Transverse colon (tissue), 4 donors: ENCODE data around the gene ST3GAL4.

Experiments
- POLR2A ChIP-seq: fragments of 450-650 bp; IDR thresholded peaks from one replicate; pipeline ENCODE4 v1.6.1; 2016; ENCODE audit warnings: antibody characterized with exemption, mild to moderate bottlenecking, moderate library complexity
- POLR2AphosphoS5 ChIP-seq, 3 donors: sonication (generic); formaldehyde crosslinking; IDR thresholded peaks; one replicate each; pipeline ENCODE4 v1.6.1; 2016; ENCODE audit warnings: antibody characterized with exemption in 3 of 3
- TF ChIP-seq, protein P1 (sequence below), 5 experiments: fragments of 200-600 bp in 3 of 5; fragments of 450-650 bp in 2 of 5; sonication (generic) in 3 of 5; IDR thresholded peaks; 1 replicate in 2 of 5; 2 replicates in 3 of 5; pipeline ENCODE4 v1.5.1; 2016 to 2017; ENCODE audit warnings: antibody characterized with exemption in 5 of 5, inconsistent platforms in 3 of 5, mild to moderate bottlenecking in 2 of 5, moderate library complexity in 1 of 5

DNA sequence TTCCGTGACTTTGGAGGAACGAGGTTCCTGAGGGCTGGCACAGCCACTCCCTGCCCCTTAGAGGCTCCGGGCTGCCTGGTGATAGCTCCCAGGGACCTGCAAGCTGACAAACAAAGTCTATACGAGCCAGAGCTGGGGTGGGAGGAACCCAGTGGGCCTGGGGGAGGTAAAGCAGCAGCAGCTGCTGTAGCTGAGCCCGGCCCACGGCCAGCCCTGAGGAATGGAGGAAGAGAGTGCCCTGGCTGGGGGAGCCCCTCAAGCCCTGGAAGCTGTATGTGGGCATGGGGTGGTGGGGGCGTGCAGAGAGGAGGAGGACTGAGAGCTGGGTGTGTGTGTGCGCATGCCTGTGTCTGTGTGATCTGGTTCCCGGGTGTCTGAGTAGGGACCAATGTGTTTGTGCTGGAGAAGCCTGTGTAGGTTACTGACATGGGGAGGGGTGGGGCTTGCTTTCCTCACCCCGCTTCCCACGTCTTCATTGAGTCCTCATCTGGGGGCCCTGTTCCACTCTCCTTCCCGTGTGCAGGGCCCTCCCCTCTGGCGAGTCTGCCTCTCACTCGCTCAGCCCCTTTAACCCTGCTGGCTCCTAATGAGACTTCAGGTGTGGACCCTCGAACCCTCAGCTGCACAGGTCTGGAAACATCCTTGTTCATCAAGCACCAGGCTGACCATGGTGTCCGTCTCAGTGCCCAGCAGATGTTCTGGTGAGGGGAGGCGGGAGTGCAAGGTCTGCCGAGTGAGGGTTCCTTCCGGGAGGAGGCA is 10.8 kb downstream of the ST3GAL4 start:
- TF ChIP-seq, protein P1, sequence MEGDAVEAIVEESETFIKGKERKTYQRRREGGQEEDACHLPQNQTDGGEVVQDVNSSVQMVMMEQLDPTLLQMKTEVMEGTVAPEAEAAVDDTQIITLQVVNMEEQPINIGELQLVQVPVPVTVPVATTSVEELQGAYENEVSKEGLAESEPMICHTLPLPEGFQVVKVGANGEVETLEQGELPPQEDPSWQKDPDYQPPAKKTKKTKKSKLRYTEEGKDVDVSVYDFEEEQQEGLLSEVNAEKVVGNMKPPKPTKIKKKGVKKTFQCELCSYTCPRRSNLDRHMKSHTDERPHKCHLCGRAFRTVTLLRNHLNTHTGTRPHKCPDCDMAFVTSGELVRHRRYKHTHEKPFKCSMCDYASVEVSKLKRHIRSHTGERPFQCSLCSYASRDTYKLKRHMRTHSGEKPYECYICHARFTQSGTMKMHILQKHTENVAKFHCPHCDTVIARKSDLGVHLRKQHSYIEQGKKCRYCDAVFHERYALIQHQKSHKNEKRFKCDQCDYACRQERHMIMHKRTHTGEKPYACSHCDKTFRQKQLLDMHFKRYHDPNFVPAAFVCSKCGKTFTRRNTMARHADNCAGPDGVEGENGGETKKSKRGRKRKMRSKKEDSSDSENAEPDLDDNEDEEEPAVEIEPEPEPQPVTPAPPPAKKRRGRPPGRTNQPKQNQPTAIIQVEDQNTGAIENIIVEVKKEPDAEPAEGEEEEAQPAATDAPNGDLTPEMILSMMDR (IDR thresholded peaks at IDR 0.05): no peak
- TF ChIP-seq POLR2A (no peak), POLR2AphosphoS5 (IDR thresholded peaks at IDR 0.05) (no peak)
